ENCODE measurements around the gene CCDC107.

CCDC107 gene

GRCh38 chr9:35664531-35665470 lies 6.7 kb downstream of the CCDC107 start, which contains the start of gene ARHGEF39:
Gene ARHGEF39, minus strand, starts transcription at chr9:35665195. Its CDS starts 26 bp downstream, at chr9:35665169.
- DNase-seq = peak; percentile 87

- DNase-seq = no peak
Measured at GRCh38 chr9:35665471-35665818, 7.4 kb downstream of the CCDC107 start.

GRCh38 chr9:35666045-35666444 lies 8.0 kb downstream of the CCDC107 start:
- no peak for DNase-seq

GRCh38 chr9:35666549-35666948 lies 8.5 kb downstream of the CCDC107 start:
- no peak for DNase-seq

GRCh38 chr9:35667939-35668338 lies 9.8 kb downstream of the CCDC107 start:
- no peak for DNase-seq

GRCh38 chr9:35669331-35670145 lies 11.4 kb downstream of the CCDC107 start:
- peak; percentile 21 for DNase-seq

GRCh38 chr9:35673132-35674024 lies 15.3 kb downstream of the CCDC107 start, which contains the start of gene CA9:
Gene CA9, plus strand, starts transcription at chr9:35673928. Its CDS starts 32 bp downstream, at chr9:35673960.
- DNase-seq = no peak

- no peak for DNase-seq
Measured at GRCh38 chr9:35674025-35674361, 15.9 kb downstream of the CCDC107 start.

- DNase-seq = no peak
Measured at GRCh38 chr9:35675204-35675603, 17.1 kb downstream of the CCDC107 start.

GRCh38 chr9:35675732-35676392 lies 17.8 kb downstream of the CCDC107 start:
- DNase-seq = no peak

GRCh38 chr9:35679091-35679490 lies 21.0 kb downstream of the CCDC107 start:
- DNase-seq = no peak

- DNase-seq = no peak
Measured at GRCh38 chr9:35679766-35680330, 21.8 kb downstream of the CCDC107 start.

- DNase-seq = no peak
Measured at GRCh38 chr9:35680331-35681105, 22.4 kb downstream of the CCDC107 start.

- DNase-seq = no peak
Measured at GRCh38 chr9:35681341-35682002, 23.4 kb downstream of the CCDC107 start.

GRCh38 chr9:35682051-35682450 lies 24.0 kb downstream of the CCDC107 start:
- no peak for DNase-seq

GRCh38 chr9:35682520-35683315 lies 24.6 kb downstream of the CCDC107 start:
- no peak for DNase-seq

- DNase-seq = no peak
Measured at GRCh38 chr9:35683323-35683722, 25.2 kb downstream of the CCDC107 start.

- no peak for DNase-seq
Measured at GRCh38 chr9:35684921-35685320, 26.8 kb downstream of the CCDC107 start.

- no peak for DNase-seq
Measured at GRCh38 chr9:35685506-35685905, 27.4 kb downstream of the CCDC107 start.
